Tibial artery (tissue), 4 donors: Measurements from ENCODE around the gene UBXN2A.

Source experiments
- DNase-seq, 2 donors: peaks; one replicate each; pipeline ENCODE4 v3.0.0-alpha.2; 2019
- H3K27ac ChIP-seq, 2 donors: fragments of 200-600 bp; sonication (generic) in 1 of 2; 1 replicate in 1 of 2; 2 replicates in 1 of 2; pipeline ENCODE4 v1.5.1; 2018 to 2019; ENCODE audit warnings: mild to moderate bottlenecking in 1 of 2
- H3K27me3 ChIP-seq, 2 donors: fragments of 200-600 bp; sonication (generic) in 1 of 2; one replicate each; pipeline versions ENCODE4 v1.5.1 to v1.6.0; 2016 to 2019
- H3K36me3 ChIP-seq, 3 donors: fragments of 200-600 bp; sonication (generic) in 2 of 3; one replicate each; pipeline ENCODE4 v1.5.1; 2016 to 2019; ENCODE audit warnings: mild to moderate bottlenecking in 2 of 3
- H3K4me1 ChIP-seq, 4 donors: fragments of 200-600 bp; sonication (generic) in 2 of 4; 1 replicate in 3 of 4; 2 replicates in 1 of 4; pipeline ENCODE4 v1.5.1; 2016 to 2019
- H3K4me3 ChIP-seq, 2 donors: fragments of 200-600 bp; sonication (generic) in 1 of 2; 1 replicate in 1 of 2; 2 replicates in 1 of 2; pipeline ENCODE4 v1.5.1; 2018 to 2019; ENCODE audit warnings: mild to moderate bottlenecking in 2 of 2
- H3K9me3 ChIP-seq, 3 donors: fragments of 200-600 bp; sonication (generic) in 1 of 3; one replicate each; pipeline ENCODE4 v1.5.1; 2016 to 2019
- CTCF ChIP-seq, 2 experiments: fragments of 200-600 bp in 1 of 2; fragments of 450-650 bp in 1 of 2; IDR thresholded peaks; one replicate each; pipeline ENCODE4 v1.5.1; 2017 to 2019; ENCODE audit warnings: antibody characterized with exemption in 2 of 2, mild to moderate bottlenecking in 1 of 2, moderate library complexity in 1 of 2
- intact Hi-C: fragments of 100-400 bp; cut with DNase I; formaldehyde crosslinking; loops from one replicate; pipeline ENCODE4 v1.15.0; 2023; ENCODE audit warnings: low total_unique reads

UBXN2A gene

DNA sequence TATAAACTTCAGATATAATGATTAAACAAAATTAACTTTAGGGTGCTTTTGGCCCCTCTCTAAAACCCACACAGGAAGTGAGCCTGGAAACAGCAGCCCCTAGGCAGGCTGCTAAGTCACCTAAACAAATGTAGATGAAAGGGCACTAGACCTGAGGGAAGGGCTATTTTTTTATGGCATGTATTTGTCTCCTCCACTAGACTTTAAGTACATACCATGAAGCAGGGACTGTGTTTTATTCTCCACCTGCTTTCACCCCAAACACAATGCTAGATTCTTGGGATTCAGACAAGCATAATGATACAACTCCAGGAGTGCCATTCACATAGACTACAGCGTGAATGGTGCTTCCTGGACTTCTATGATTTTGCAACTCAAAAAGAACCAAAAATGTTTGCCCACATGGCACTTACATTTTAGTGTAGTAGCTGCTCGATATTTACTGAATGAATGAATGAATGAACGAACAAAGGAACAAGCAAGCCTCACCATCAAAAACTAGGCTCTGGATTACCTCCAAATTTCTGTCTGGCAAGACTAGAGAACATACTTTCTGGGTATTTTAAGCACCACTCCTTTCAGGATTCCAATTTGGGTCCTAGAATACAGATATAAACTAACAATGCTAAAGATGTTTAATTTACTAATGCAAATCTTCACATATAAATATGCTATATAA is 23.4 kb upstream of the UBXN2A start:
- Histone ChIP-seq H3K27ac (peak overlapping the region in 1 of 2 donors; percentile 15), H3K36me3 (no peaks in the 10 kb centered on the region), H3K9me3 (no peaks in the 10 kb centered on the region), H3K27me3 (no peaks in the 10 kb centered on the region), H3K4me3 (no peak overlapping the region), H3K4me1 (peaks cover 0 to 60% (median 15%) of the 10 kb centered on the region in 4 donors)
- intact Hi-C loops, result no loop called here
- DNase-seq, result no peak
- no peak for TF ChIP-seq CTCF (IDR thresholded peaks at IDR 0.05)

- H3K9me3 ChIP-seq, result no peaks in the 10 kb centered on the region
- no peak overlapping the region for H3K27ac ChIP-seq
- H3K4me1 ChIP-seq, result peaks cover 0 to 64% (median 15%) of the 10 kb centered on the region in 4 donors
- no peak overlapping the region for H3K4me3 ChIP-seq
- DNase-seq, result no peak
- intact Hi-C loops, result no loop called here
- no peak for TF ChIP-seq CTCF (IDR thresholded peaks at IDR 0.05)
- no peaks in the 10 kb centered on the region for H3K36me3 ChIP-seq
- H3K27me3 ChIP-seq, result no peaks in the 10 kb centered on the region
Observed at GRCh38 chr2:23918837-23919489, 21.3 kb upstream of the UBXN2A start.

- H3K36me3 ChIP-seq, result no peaks in the 10 kb centered on the region
- no peak for TF ChIP-seq CTCF (IDR thresholded peaks at IDR 0.05)
- H3K4me1 ChIP-seq, result peaks cover 0 to 46% (median 18%) of the 10 kb centered on the region in 4 donors
- peak overlapping the region; percentile 89 to 99 for H3K27ac ChIP-seq
- H3K27me3 ChIP-seq, result no peaks in the 10 kb centered on the region
- no peaks in the 10 kb centered on the region for H3K9me3 ChIP-seq
- intact Hi-C loops, result loop anchor here (5.0 kb wide), 1 partner anchor 158 kb away; the partner anchor contains the start of gene TP53I3
- peak overlapping the region; percentile 71 to 94 for H3K4me3 ChIP-seq
- DNase-seq, result no peak
Observed at GRCh38 chr2:23924589-23925359, 15.5 kb upstream of the UBXN2A start.

- Histone ChIP-seq H3K9me3 (no peaks in the 10 kb centered on the region), H3K36me3 (no peaks in the 10 kb centered on the region), H3K4me3 (peak overlapping the region; percentile 71 to 94), H3K27ac (peak overlapping the region; percentile 89 to 99), H3K27me3 (no peaks in the 10 kb centered on the region), H3K4me1 (peaks cover 0 to 36% (median 18%) of the 10 kb centered on the region in 4 donors)
- no peak for TF ChIP-seq CTCF (IDR thresholded peaks at IDR 0.05)
- intact Hi-C loops, result loop anchor here (5.0 kb wide), 1 partner anchor 157 kb away; the partner anchor contains the start of gene TP53I3
- DNase-seq, result peak; percentile 57 to 84
Observed at GRCh38 chr2:23925702-23926289, 14.5 kb upstream of the UBXN2A start.

- intact Hi-C loops, result loop anchor here (5.0 kb wide), 1 partner anchor 156 kb away; the partner anchor contains the start of gene TP53I3
- H3K9me3 ChIP-seq, result no peaks in the 10 kb centered on the region
- no peaks in the 10 kb centered on the region for H3K36me3 ChIP-seq
- H3K4me1 ChIP-seq, result peaks cover 0 to 35% (median 18%) of the 10 kb centered on the region in 4 donors
- TF ChIP-seq CTCF (IDR thresholded peaks at IDR 0.05), result no peak
- no peaks in the 10 kb centered on the region for H3K27me3 ChIP-seq
- no peak for DNase-seq
- peak overlapping the region; percentile 89 to 99 for H3K27ac ChIP-seq
- H3K4me3 ChIP-seq, result peak overlapping the region; percentile 71 to 94
Observed at GRCh38 chr2:23926290-23926749, 13.9 kb upstream of the UBXN2A start.
